GM23338 (cell line): Measurements from ENCODE around the gene HSPG2. TPM values are rescaled to one million over a fixed set of nuclear protein-coding genes. Genes with fewer than 3 reads are reported as not detected.
A peak's percentile ranks its signal among the peaks of the same experiment; 100 is the strongest.

Experiments
- ATAC-seq: fragments of 200-7000 bp; cut with Tn5 transposase; 3 replicates; pipeline ENCODE4 v1.9.1; 2020
- DNase-seq: peaks from one replicate; pipeline ENCODE4 v3.0.0-alpha.2; 2015; ENCODE audit warnings: low spot score
- H2AFZ ChIP-seq: fragments of 200-600 bp; sonication (generic); 2 replicates; pipeline ENCODE4 v1.8.0; 2016; ENCODE audit warnings: antibody characterized with exemption, mild to moderate bottlenecking, moderate library complexity
- H3F3A ChIP-seq: fragments of 200-600 bp; sonication (generic); replicated peaks from 2 replicates; pipeline ENCODE4 v1.8.0; 2017; ENCODE audit warnings: antibody characterized with exemption, mixed run types, low read depth
- H3K27ac ChIP-seq: fragments of 200-600 bp; sonication (generic); 2 replicates; pipeline ENCODE4 v1.6.1; 2016; ENCODE audit warnings: low read depth
- H3K27me3 ChIP-seq: fragments of 200-600 bp; sonication (generic); 2 replicates; pipeline ENCODE4 v1.8.0; 2016; ENCODE audit warnings: mild to moderate bottlenecking, mixed run types, moderate library complexity; ENCODE audit not compliant: insufficient read depth
- H3K36me3 ChIP-seq: fragments of 200-600 bp; sonication (generic); 2 replicates; pipeline ENCODE4 v1.8.0; 2016; ENCODE audit warnings: mild to moderate bottlenecking; ENCODE audit not compliant: insufficient read depth
- H3K4me1 ChIP-seq: fragments of 200-600 bp; sonication (generic); 2 replicates; pipeline ENCODE4 v1.8.0; 2016; ENCODE audit warnings: mild to moderate bottlenecking, moderate library complexity; ENCODE audit not compliant: insufficient read depth
- H3K4me2 ChIP-seq: fragments of 200-600 bp; sonication (generic); 2 replicates; pipeline ENCODE4 v1.7.1; 2017; ENCODE audit warnings: mixed run types
- H3K4me3 ChIP-seq: fragments of 200-600 bp; sonication (generic); 2 replicates; pipeline ENCODE4 v1.6.1; 2016; ENCODE audit warnings: mixed run types
- H3K79me2 ChIP-seq: fragments of 200-600 bp; sonication (generic); replicated peaks from 2 replicates; pipeline ENCODE4 v1.8.0; 2017; ENCODE audit warnings: mild to moderate bottlenecking; ENCODE audit not compliant: insufficient read depth
- H3K9me2 ChIP-seq: fragments of 200-600 bp; sonication (generic); 2 replicates; pipeline ENCODE4 v1.8.0; 2017; ENCODE audit not compliant: insufficient read depth
- H4K20me1 ChIP-seq: fragments of 200-600 bp; sonication (generic); replicated peaks from 2 replicates; pipeline ENCODE4 v1.8.0; 2017; ENCODE audit warnings: mild to moderate bottlenecking; ENCODE audit not compliant: insufficient read depth
- H3K27ac Mint-ChIP-seq: 2 replicates; pipeline ENCODE4 v1.8.0; 2020; ENCODE audit warnings: inconsistent platforms, mild to moderate bottlenecking, moderate library complexity, mixed read lengths
- H3K27me3 Mint-ChIP-seq: 3 replicates; pipeline ENCODE4 v1.8.0; 2022; ENCODE audit warnings: low read depth, mild to moderate bottlenecking, moderate library complexity, mixed read lengths, inconsistent platforms; ENCODE audit not compliant: insufficient read depth, poor library complexity
- H3K36me3 Mint-ChIP-seq: 3 replicates; pipeline ENCODE4 v1.8.0; 2021; ENCODE audit warnings: low read depth, mild to moderate bottlenecking, inconsistent platforms, moderate library complexity, mixed read lengths
- H3K4me1 Mint-ChIP-seq: 3 replicates; pipeline ENCODE4 v1.8.0; 2020; ENCODE audit warnings: mild to moderate bottlenecking, inconsistent platforms, mixed read lengths
- H3K4me3 Mint-ChIP-seq: 3 replicates; pipeline ENCODE4 v1.8.0; 2021; ENCODE audit warnings: moderate library complexity, mild to moderate bottlenecking, inconsistent platforms, mixed read lengths
- H3K9me3 Mint-ChIP-seq: 3 replicates; pipeline ENCODE4 v1.8.0; 2020; ENCODE audit warnings: moderate library complexity, mild to moderate bottlenecking, inconsistent platforms, mixed read lengths
- CTCF ChIP-seq, 2 experiments: fragments of 200-600 bp in 1 of 2; sonication (generic) in 1 of 2; conservative IDR thresholded peaks; 2 replicates each; pipeline versions ENCODE4 v1.5.1 to v1.6.1; 2016 to 2017; ENCODE audit warnings: antibody characterized with exemption in 2 of 2, low read depth in 2 of 2, mild to moderate bottlenecking in 2 of 2, moderate library complexity in 1 of 2
- ETS1 ChIP-seq: IDR thresholded peaks from 2 replicates; pipeline ENCODE4 v1.6.1; 2016; ENCODE audit warnings: antibody characterized with exemption
- EZH2 ChIP-seq: fragments of 200-600 bp; sonication (generic); IDR thresholded peaks from one replicate; pipeline ENCODE4 v1.8.0; 2017; ENCODE audit warnings: antibody characterized with exemption, mild to moderate bottlenecking, low read depth; ENCODE audit not compliant: unreplicated experiment
- EZH2phosphoT487 ChIP-seq: fragments of 200-600 bp; sonication (generic); IDR thresholded peaks from one replicate; pipeline ENCODE4 v1.8.1; 2018; ENCODE audit warnings: antibody characterized with exemption; ENCODE audit not compliant: unreplicated experiment
- JUNB ChIP-seq: IDR thresholded peaks from one replicate; pipeline ENCODE4 v1.6.1; 2016; ENCODE audit warnings: antibody characterized with exemption; ENCODE audit not compliant: unreplicated experiment
- NANOG ChIP-seq: IDR thresholded peaks from 2 replicates; pipeline ENCODE4 v1.6.1; 2016; ENCODE audit warnings: antibody characterized with exemption, borderline replicate concordance
- ZNF331 ChIP-seq: fragments of 250-450 bp; sonication (Bioruptor Pico); IDR thresholded peaks from 2 replicates; pipeline ENCODE4 v1.5.0; 2020; ENCODE audit warnings: low read depth, mild to moderate bottlenecking, moderate library complexity
- polyA plus RNA-seq: library from polyadenylated mRNA; unstranded; fragments of >200 nt; fragmentation: Nextera tagmentation; extraction: Ambion mirVana; gene quantifications from 2 replicates; pipeline ENCODE4 v1.2.1, GENCODE V29; 2016
- total RNA-seq: library from RNA; depleted of rRNA; stranded (reverse); fragments of >200 nt; shearing (Covaris generic); gene quantifications from 2 replicates; pipeline ENCODE4 v1.2.3, GENCODE V29; 2014
- TF ChIP-seq, protein P1 (sequence below): IDR thresholded peaks from one replicate; pipeline ENCODE4 v1.6.1; 2018; ENCODE audit warnings: antibody characterized with exemption; ENCODE audit not compliant: unreplicated experiment

HSPG2 gene
- total and polyA plus RNA-seq, 2 experiments from 2014 or later = 14.9 to 70.8 TPM

DNA sequence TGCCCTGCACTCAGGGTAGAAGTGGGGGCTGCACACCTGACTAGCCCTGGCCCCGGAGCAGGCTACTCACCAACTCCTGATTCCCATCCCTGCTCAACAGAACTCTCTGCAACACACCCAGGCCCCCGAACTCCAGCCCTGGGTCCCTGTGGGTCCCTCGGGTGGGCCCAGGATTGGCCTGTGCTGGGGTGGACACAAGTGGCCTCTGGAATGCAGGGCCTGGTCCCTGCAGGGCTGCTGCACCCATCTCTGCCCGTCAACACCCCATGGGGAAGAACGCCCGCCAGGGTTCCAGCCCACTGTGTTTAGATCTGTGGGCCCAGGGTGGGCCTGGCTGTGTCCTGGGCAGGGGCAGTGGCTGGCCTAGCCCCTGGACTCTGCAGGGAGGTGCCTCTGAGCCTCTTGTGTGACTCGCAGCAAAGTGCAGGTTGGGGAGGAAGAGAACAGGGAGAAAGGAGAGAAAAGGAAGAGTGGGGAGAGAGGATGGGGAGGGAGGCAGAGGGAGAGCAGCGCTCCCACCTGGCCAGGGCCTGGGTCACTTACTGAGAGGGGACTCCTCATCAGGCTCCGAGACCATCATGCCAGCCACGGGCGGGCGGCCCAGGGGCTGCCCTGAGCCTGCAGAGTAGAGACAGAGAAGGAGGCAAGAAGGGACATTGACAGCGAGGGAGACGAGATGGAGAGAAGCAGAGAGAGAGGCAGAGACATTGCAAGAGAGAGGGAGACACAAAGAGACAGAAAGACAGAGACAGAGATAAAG lies 43.9 kb downstream of the HSPG2 start:
- H3K27ac Mint-ChIP-seq = peak overlapping the region; percentile 62; the same call in 1 of the 2 replicates

DNA sequence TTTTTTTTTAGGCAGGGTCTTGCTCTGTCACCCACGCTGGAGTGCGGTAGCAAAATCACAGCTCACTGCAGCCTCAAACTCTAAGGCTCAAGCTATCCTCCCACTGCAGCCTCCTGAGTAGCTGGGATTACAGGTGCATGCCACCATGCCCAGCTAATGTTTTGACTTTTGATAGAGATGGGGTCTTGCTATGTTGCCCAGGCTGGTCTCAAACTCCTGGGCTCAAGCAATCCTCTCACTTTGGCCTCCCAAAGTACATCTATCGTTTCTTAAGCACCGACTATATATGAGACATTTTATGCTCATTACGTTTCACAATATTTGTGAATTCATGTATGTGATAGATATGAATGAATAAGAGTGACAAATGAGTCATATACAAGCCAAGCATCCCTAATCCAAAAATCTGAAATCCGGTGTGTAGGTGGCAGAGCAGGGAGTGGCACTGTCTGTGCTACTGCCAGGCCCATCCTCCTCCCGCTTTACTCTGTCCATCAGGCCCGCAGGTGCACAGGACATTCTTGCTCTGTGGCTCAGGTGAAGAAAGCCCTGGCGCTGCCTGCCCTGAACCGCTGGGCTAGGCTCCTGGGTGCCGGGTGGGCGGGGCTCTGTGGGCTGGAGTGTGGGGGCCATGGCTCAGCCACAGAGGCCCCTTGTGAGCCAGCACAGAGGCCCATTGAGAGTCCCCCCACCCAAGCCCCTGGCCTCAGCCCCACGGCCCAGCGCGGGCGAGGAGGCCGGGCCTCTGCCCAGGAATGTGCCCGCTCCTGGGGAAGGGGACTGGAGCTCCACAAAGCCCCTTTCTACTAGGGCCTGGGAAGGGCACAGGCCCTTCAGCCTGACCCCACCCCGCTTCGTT lies 45.3 kb downstream of the HSPG2 start:
- H3K27ac Mint-ChIP-seq = no peak overlapping the region
- TF ChIP-seq, protein P1, sequence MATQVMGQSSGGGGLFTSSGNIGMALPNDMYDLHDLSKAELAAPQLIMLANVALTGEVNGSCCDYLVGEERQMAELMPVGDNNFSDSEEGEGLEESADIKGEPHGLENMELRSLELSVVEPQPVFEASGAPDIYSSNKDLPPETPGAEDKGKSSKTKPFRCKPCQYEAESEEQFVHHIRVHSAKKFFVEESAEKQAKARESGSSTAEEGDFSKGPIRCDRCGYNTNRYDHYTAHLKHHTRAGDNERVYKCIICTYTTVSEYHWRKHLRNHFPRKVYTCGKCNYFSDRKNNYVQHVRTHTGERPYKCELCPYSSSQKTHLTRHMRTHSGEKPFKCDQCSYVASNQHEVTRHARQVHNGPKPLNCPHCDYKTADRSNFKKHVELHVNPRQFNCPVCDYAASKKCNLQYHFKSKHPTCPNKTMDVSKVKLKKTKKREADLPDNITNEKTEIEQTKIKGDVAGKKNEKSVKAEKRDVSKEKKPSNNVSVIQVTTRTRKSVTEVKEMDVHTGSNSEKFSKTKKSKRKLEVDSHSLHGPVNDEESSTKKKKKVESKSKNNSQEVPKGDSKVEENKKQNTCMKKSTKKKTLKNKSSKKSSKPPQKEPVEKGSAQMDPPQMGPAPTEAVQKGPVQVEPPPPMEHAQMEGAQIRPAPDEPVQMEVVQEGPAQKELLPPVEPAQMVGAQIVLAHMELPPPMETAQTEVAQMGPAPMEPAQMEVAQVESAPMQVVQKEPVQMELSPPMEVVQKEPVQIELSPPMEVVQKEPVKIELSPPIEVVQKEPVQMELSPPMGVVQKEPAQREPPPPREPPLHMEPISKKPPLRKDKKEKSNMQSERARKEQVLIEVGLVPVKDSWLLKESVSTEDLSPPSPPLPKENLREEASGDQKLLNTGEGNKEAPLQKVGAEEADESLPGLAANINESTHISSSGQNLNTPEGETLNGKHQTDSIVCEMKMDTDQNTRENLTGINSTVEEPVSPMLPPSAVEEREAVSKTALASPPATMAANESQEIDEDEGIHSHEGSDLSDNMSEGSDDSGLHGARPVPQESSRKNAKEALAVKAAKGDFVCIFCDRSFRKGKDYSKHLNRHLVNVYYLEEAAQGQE = no peak
- TF ChIP-seq ETS1 (no peak), JUNB (no peak), EZH2phosphoT487 (no peak), EZH2 (no peak), CTCF (conservative IDR thresholded peaks at IDR 0.05; ENCODE audit: low read depth in 2 of 2) (no peak), ZNF331 (CRISPR knock-in tag) (no peak), NANOG (no peak)

More for the DNA sequence above, 43.9 kb downstream of the HSPG2 start:
- no peaks in the 10 kb centered on the region; the same call in 1 of the 2 replicates for H3K36me3 ChIP-seq
- Mint-ChIP-seq H3K4me1 (peaks cover 13% of the 10 kb centered on the region), H3K9me3 (no peaks in the 10 kb centered on the region; the same call in 2 of the 3 replicates), H3K36me3 (peaks cover 17% of the 10 kb centered on the region; the same call in 2 of the 3 replicates), H3K27me3 (peaks cover 17% of the 10 kb centered on the region), H3K4me3 (no peak overlapping the region)
- no peak overlapping the region for H2AFZ ChIP-seq
- H3K4me2 ChIP-seq = no peak overlapping the region
- H3K4me3 ChIP-seq = no peak overlapping the region
- no peaks in the 10 kb centered on the region; the same call in 1 of the 2 replicates for H3K4me1 ChIP-seq
- no peaks in the 10 kb centered on the region for H3K79me2 ChIP-seq
- no peak for DNase-seq
- H3K27me3 ChIP-seq = no peaks in the 10 kb centered on the region
- TF ChIP-seq EZH2phosphoT487 = no peak
- TF ChIP-seq, protein P1 = no peak
- H3K9me2 ChIP-seq = no peaks in the 10 kb centered on the region
- ATAC-seq = no peak
- no peak overlapping the region for H3K27ac ChIP-seq
- H3F3A ChIP-seq = no peaks in the 10 kb centered on the region
- no peaks in the 10 kb centered on the region for H4K20me1 ChIP-seq

More for the DNA sequence above, 45.3 kb downstream of the HSPG2 start:
- no peak overlapping the region for H2AFZ ChIP-seq
- ATAC-seq (no peak), DNase-seq (no peak)
- H3K36me3 ChIP-seq = no peaks in the 10 kb centered on the region; the same call in 1 of the 2 replicates
- H3K9me2 ChIP-seq = no peaks in the 10 kb centered on the region
- Mint-ChIP-seq H3K9me3 (no peaks in the 10 kb centered on the region; the same call in 2 of the 3 replicates), H3K27me3 (peaks cover 19% of the 10 kb centered on the region), H3K36me3 (peaks cover 17% of the 10 kb centered on the region; the same call in 2 of the 3 replicates), H3K4me1 (peaks cover 7% of the 10 kb centered on the region), H3K4me3 (no peak overlapping the region)
- no peaks in the 10 kb centered on the region for H3K27me3 ChIP-seq
- H3K4me1 ChIP-seq = no peaks in the 10 kb centered on the region
- H3K27ac ChIP-seq = no peak overlapping the region
- H3F3A ChIP-seq = no peaks in the 10 kb centered on the region
- no peaks in the 10 kb centered on the region for H3K79me2 ChIP-seq
- H4K20me1 ChIP-seq = no peaks in the 10 kb centered on the region
- no peak overlapping the region for H3K4me3 ChIP-seq
- no peak overlapping the region for H3K4me2 ChIP-seq
